GM18868 (cell line): ENCODE data around the gene SCN2B.

Source experiments
- ATAC-seq: cut with Tn5 transposase; IDR thresholded peaks from one replicate; pipeline ENCODE4 v1.9.1; 2021; ENCODE audit warnings: mild to moderate bottlenecking, moderate library complexity; ENCODE audit not compliant: unreplicated experiment

Gene SCN2B, protein sequence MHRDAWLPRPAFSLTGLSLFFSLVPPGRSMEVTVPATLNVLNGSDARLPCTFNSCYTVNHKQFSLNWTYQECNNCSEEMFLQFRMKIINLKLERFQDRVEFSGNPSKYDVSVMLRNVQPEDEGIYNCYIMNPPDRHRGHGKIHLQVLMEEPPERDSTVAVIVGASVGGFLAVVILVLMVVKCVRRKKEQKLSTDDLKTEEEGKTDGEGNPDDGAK

DNA sequence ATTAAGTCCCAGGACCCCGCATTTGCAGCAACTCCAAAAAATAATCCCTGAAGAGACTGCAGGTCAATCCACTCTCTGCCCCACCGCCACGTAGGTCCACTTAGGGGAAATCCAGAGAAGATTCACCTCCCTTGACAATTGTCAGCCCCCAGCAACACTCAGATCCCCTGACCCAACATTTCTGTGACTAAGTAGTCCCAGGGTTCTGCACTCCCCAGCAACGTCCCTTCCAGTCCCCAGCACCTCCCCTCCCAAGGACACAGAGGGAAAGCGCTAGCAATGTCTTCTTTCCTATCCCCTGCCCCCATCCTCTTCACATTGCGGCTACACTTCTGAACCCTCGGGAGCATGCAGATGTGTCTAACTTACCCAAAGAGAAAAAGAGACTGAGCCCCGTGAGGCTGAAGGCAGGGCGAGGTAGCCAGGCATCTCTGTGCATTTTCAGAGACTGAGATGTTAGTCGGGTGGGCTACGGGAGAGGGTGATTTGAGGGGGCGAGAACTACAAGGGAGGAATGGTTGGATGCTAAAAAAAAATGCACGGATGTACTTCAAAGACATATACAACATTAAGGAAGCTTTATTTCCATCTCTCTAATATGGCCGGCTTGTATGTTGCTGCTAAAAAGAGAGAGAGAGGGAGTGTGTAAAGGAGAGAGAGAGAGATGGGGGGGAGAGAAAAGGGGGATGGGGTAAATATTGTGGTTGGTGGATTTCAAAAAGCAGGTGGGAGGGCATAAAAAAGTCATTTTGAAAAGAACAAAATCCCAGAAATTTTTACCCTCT lies at the start of gene SCN2B:
SCN2B (minus strand) TSS at position 647 of the 785 bp plus-strand sequence; CDS start at position 439, 208 bp downstream.
- ATAC-seq: no peak

DNA sequence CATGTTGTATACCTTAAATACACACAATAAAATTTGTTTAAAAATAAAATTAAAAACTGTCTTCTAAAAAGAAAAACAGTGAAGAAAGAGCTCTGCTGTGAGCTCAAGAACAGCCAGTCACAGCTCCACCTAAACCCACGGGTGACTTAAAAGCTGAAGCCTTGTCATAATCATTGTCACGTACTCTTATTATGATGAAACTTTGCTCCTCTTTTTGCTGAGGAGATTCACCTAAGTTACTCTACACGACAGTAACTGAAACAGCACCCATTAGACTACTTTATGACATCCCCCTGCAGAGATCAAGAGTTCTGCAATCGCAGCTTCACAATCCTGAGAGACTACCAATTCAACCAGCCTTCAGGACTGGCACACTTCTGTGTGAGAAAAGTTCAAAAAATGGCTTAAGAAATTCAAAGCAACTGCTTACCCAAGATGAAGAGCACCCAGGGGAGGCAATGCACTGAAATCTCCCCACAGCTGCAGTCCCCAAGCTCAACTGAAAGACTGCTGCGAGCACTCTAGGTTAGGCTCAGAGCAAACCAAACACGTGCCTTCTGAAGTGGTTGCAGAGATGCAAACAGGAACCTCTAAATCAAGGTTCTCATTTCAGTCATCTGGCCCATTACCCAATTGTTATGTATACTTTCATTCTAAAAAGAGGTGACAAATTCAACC lies 48.2 kb upstream of the SCN2B start, which contains the start of gene JAML:
JAML (minus strand) TSS at position 501 of the 678 bp plus-strand sequence. CDS start 10,145 bp downstream, outside the sequence.
- peak; percentile 49 for ATAC-seq

DNA sequence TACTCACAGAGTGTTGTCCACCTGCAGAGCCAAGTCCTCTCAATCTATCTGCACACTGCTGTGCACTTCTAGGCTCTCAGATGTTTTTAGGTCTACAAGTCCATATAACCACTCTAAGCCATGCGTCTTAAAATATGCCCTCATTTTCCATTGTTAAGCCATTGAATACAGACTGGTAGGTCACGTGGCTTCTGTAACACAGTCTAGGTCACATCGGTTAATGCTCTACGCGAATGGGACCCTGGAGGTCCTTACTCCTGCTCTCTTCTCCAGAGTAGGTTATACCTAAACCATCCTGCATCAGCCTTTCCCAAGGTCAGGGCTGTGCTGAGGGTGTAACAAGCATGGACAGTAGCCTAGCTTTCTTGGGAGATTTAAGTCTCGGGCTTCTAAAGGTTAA lies 47.6 kb upstream of the SCN2B start:
- ATAC-seq: no peak

DNA sequence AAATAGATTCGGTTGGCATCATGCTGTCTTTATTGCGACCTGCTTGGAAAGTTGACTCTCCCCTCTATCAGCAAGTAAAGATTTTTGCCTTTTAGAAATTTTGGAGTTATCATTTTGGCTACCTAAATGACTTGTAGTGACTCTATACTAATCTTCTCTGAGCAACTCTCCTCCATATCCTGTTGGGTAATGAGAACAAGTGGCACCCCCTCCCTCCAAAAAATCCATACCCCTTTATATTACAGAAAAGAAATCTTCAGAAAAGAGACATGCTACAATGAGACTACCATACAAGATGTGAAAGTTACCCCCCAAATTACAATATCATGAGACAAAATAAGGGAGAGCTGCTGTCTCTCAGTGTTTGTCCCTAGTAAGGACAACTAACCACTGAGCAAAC lies 47.1 kb upstream of the SCN2B start:
- no peak for ATAC-seq

DNA sequence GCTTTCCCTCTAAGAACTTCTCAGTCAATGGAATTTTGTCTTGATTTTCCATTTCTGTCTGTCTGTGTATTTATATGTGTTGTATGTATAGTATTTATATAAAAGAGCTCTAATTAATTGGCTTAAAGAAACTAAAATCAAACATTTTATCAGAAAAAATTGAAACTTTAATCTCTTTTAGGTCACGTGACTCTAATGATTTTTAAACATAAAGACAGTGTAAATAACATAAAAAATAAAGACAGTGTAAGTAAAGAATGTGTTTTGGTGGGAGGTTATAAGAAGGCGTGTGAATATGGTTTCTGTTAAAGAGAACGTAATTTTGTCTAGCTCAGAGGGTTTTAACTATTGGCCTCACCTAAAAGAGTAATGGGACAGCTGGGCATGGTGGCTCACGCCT lies 46.0 kb upstream of the SCN2B start:
- no peak for ATAC-seq

DNA sequence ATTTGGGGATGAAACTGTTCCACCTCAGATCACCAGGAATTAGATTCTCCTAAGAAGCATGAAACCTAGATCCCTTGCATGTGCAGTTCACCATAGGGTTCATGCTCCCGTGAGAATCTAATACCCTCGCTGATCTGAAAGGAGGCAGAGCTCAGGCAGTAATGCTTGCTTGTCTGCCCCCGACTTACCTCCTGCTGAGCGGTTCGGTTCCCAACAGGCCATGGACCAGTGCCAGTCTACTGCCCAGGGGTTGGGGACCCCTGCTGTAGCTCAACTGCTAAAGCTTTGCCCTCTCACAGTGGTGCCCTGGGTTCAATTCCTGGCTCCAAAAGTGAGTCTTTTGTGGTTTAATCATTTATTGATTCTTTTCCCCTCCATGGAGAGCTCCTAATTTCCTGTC lies 45.0 kb upstream of the SCN2B start:
- ATAC-seq: no peak

DNA sequence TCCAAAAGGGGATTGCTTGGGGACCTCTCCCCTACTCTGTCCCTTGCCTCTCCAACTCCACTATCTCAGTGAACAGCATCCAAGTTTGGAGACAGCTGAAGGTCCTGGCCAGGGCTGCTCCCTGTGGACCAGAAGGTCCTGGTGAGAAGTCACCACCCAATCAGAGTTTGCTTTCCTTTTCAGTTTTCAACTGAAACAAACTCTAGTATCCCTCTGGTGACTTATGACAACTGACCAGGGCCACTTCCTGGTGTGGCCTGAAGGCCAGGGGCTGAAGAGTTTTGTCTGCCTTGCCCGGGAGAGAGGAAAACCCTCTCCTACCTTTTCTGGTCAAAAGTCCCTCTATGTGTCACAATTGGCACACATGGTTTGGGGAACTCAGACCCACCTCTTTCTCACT lies 43.3 kb upstream of the SCN2B start:
- ATAC-seq: no peak

DNA sequence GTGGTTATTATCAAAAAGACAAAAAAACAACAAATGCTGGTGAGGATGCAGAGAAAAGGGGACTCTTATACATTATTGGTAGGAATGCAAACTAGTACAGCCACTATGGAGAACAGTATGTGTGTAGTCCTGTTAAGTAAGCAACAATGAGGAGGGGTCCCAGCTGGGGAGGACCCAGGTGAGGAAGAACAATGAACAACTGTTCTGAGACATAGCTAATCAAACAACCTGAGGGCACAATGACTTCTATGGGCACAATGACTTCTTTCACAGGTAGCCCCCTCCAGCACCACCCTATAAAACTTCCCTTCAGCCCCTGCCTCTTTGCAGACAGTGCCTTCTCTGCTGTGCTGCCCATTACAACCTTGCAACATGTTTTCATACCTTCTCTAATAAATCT lies 42.8 kb upstream of the SCN2B start:
- ATAC-seq: no peak

DNA sequence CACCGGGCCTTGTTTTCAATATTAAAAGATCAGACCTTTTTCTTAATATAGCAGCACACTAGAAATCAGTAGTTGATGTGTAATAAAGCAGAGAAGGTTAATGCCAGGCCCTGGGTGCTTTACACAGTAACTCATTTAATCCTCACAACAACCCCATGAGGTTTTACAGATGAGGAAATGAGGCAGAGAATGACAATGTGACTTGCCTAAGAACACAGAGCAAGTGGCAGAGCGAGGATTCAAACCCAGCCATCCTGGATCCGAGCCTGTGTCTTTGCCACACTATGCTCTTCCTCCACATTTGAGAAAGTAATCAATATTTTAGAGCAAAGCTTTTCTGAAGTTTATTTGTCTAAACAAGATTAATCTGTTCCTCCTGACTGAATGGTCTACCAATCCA lies 41.1 kb upstream of the SCN2B start:
- peak; percentile 37 for ATAC-seq

DNA sequence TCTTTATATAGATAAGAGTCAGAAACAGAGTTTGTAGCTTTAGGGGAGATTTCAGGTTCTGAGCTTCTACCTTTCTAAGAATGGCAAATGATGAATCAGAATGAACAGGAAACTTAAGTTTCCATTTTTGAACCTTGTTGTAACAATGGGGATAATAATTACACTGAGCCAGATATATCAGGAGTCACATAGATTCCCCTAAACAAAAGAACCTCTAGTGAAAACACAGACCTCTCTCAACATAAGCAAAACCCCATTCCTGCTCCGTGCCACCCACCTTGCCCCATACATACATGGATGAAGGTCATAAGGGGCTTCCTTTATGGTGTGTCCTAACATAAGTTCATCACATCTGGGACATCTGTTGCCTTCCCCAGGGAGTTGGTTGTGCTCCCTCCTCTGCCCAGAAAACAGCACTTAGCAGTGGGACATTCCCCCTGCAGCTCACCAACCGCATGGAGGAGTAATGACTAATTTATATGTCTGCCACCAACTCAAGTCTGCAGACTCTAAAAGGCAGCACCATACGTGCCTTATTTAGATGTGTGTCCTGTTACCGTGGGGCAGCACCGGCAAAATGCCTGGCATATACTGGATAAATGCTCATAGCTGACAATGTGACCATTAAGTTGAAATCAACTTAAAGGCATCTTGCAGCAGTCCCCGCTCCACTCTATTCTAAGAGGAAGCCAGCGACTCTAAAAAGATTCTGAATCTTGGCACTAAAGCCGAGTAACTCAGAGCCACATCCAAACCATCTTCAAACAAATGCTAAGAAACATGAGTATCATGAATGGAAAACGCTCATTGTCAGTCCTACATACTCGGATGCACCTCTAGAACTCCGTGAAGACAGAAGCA lies 40.4 kb upstream of the SCN2B start:
- peak; percentile 51 for ATAC-seq

DNA sequence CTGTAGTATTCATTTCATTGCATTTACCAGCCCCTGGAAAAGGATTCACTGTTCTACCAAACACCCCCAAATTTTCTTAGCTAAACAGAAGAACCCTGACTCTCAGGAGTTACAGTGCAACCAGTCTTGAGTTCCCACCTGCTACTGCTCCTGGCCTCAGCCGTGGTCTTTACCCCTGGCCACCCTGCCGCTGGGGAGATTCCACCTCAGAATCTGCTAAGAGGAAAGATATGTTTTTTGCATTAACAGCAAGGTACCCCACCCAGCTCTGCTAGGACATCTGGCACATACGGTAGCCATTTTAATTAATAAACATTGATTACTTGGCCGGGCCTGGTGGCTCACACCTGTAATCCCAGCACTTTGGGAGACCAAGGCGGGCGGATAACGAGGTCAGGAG lies 39.3 kb upstream of the SCN2B start:
- ATAC-seq: no peak

DNA sequence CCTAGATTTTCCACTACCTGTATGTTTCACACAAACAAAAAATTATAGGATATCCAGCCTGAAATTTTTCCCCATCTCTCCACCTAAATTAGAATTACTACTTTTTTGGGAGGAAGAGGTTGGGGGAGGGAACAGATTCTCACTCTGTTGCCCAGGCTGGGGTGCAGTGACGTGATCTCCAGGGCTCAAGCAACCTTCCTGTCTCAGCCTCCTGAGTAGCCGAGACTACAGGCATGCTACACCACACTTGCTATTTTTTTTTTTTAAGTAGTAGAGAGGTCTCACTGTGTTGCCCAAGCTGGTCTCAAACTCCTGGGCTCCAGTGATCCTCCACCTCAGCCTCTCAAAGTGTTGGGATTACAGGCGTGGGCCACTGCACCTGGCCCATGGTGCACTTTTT lies 38.8 kb upstream of the SCN2B start:
- no peak for ATAC-seq

DNA sequence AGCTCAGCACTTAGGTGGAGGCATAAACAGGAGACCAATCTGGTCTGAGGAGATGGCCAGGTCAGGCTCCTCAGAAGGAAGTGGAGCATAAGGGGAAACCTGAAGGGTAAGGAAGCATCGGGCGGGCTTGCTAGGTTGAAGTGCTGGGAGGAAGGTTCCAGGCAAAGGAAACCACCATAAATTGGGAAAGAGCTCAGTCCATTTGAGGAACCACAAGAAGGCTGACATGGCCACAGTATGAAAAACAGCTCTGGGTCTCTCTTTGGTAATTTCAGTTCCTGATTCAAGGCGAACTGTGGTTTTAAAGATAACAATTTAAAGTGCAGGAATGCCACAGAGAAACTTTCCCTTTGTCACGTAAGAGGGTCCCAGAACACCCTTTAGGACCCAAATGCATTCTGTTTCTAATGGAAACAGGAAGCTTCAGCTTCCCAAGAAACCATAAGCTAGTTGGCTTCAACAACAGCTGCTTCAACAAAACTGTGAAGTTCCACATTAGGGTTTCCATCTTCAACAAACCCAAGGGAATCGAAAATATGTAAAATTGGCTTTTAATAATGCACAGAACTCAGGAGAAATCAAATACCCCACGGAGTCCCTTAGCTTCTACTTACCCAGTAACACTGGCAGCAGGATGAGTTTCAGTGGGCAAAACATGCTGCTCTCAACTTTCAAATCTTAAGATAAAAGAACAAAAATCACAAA lies 37.9 kb upstream of the SCN2B start:
- no peak for ATAC-seq

DNA sequence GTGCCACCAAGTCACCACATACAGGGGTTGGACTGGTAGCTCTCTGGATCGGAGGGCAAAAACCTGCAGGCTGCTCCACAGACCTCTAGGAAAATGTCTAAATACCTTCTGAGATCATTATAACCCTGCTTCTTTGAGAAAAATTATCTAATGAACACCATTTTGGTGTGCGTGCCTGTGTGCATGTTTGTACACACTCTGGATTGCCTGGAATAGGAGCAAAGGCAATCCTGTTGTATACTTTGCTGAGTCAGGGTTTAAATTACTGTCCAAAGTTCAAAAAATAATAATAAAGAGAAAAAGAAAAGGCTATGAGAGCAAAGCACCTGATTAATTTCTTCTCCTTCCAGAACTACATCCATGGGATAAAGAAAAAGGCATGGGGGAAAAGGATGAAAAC lies 37.3 kb upstream of the SCN2B start:
- no peak for ATAC-seq

DNA sequence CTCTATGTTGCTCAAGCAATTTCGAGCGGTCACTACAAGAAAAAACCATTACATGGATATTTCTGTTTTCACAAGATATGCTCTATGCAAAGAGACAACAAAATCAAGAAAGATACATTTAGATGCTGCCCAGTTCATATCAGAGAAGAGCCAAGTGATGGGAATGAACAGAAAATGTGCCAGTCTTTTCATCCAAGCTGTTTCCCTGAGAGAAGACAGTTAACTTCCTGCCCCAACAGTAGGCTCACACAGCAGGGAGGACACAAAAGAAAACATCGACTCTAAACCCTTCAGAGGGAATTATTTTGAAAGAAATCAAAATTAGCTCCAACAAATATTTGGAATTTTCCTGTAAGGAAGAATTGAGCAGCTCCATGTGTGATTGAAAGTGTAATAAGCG lies 36.8 kb upstream of the SCN2B start:
- no peak for ATAC-seq

DNA sequence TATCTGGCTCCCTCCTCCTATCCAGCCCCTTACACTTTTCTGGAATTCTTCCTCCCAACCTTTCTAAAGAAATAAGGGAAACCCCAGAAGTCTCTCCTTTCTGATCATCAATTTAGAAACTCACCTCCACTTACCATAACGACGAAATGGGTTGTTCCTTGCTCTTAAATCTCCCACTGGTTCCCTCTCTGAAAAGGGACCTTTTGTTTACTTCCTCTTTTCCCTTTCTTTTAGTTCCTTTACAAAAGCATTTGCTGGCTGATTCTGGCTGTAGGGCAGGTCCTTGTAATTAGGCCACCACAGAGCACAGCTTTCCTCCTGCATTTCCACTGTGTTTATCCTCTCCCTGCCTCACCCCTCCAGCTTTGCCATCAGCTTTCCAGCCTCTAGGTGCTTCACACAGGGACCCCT lies 36.3 kb upstream of the SCN2B start:
- no peak for ATAC-seq

DNA sequence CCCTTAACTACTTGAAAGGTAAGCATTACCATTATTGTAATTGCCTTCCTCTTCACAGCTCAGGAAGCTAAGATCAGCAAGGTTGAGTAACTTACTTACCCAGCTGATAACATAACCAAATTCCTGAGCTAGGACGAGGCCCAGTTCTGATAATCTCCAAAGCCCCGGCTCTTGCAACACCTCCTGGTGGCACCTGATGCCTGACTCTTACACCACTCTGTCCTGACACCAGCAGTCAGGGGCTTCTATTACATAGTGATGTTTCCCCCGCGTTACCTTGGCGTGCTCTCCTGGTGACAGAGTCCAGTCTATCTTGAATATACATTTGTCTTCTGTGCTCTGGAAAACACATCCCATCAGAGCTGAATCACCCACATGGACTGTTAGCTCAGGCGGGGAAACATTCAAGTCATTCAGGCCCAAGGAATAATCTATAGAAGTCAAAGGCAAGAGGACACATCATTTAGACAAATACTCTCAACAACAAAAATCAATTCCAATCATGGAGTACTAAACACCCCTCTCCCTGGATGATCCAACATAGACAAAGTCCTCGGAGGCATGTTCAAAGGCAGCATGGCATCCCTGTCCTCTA lies 35.8 kb upstream of the SCN2B start:
- no peak for ATAC-seq

DNA sequence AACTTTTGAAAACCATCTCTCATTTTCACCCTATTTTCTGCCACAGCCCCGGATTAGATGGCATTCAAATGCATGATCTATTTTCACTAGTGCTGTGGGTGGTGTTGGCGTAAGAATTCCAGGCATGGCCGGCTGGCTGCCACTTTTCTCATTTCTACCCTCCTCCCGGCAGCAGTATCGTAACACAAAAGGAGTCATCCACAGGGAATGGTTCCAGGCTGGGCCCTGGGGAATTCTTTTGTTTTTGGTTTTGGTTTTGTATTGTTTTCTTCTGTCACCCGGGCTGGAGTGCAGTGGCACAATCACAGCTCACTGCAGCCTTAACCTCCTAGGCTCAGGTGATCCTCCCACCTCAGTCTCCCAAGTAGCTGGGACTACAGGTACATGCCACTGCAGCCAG lies 34.6 kb upstream of the SCN2B start:
- ATAC-seq: no peak

DNA sequence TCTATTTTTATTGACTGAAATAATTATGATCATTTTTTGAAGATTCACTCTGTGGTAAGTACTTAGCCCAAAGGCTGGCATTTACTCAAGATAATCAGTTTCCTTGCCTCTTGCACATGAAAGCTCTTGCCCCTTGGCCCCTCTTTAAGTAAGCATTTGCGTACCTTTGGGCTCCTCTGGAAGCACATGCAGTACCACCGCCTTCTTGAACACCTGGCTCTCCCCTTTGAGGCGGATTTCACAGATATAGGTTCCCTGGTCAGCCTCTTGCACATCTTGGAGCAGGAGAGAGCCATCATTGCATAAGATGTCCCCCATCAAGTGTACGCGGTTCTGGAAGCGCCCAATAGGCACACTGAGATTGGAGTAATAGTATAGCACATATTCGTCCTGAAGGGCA lies 33.9 kb upstream of the SCN2B start:
- no peak for ATAC-seq

DNA sequence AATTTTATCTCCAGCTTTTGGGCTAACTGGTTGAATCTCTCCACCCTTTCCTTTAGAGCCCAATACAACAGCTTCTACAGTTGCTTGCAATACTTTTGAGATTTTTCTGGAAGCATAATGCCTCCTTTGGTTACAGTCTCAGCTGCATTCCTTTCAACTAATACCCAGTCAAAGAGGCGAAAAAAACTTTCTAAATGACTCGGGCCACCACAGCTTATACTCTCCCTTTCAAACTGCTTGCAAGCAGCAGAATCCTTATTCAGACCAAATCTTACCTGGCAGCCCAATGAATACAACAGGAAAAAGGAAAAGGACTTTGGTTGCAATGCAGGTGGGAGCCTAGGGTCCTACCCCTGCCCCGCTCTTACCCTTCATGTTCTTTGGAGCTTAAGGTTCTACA lies 32.6 kb upstream of the SCN2B start:
- no peak for ATAC-seq
